NCI-H2196 treated with DMSO at 0.1 percent for 48 hours (cell line): Measurements from ENCODE around the gene TRIM45.
"Not testable (repeated sequence)": the region's sequence is repeated elsewhere in the genome, so short reads cannot be mapped to it uniquely, and the experiment has no call there.

ENCODE experiments used
- DNase-seq: peaks from one replicate; lab custom pipeline; 2025; ENCODE audit not compliant: unreplicated experiment; lab: John Stamatoyannopoulos, UW

Gene TRIM45, protein sequence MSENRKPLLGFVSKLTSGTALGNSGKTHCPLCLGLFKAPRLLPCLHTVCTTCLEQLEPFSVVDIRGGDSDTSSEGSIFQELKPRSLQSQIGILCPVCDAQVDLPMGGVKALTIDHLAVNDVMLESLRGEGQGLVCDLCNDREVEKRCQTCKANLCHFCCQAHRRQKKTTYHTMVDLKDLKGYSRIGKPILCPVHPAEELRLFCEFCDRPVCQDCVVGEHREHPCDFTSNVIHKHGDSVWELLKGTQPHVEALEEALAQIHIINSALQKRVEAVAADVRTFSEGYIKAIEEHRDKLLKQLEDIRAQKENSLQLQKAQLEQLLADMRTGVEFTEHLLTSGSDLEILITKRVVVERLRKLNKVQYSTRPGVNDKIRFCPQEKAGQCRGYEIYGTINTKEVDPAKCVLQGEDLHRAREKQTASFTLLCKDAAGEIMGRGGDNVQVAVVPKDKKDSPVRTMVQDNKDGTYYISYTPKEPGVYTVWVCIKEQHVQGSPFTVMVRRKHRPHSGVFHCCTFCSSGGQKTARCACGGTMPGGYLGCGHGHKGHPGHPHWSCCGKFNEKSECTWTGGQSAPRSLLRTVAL

DNA sequence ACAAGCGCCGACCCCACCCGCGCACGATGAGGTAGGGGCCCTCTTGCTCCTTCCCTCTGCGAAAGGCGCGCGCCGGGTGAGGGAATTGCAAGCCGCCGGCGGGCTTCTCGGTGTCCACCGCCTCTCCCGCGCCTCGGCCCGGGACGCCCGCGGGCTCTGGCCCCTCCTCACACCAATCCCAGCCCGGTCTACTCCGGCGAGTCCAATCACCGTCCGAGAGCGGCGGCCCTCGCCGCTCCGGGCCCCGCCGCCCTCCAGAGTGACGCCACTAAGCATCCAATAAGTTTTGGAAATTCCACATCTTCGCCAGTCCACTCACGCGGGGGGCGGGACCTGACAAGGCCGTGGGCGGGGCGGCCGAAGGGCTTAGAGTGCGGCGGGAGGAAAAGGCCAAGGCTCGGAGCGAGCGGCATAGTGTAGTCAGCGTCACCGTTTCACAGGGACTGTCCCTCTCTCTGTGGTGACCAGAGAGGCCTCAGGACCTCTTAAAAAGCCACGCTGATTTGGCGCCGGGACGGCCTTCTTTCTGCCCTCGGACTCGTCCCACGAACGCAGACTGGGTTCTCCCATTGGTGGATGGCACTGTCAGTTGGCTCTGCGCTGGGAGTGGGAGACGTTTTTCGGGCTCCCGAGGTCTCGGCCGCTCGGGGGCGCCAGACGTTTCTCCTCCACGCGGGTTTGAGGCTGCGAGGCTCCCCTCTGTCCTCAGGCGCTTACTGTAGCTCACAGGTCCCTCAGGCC is at the start of gene TRIM45:
TSS of gene TRIM45 (minus strand) at position 161 of the 741 bp plus-strand sequence. CDS start 548 bp downstream, outside the sequence.
- peak; percentile 87 for DNase-seq

DNA sequence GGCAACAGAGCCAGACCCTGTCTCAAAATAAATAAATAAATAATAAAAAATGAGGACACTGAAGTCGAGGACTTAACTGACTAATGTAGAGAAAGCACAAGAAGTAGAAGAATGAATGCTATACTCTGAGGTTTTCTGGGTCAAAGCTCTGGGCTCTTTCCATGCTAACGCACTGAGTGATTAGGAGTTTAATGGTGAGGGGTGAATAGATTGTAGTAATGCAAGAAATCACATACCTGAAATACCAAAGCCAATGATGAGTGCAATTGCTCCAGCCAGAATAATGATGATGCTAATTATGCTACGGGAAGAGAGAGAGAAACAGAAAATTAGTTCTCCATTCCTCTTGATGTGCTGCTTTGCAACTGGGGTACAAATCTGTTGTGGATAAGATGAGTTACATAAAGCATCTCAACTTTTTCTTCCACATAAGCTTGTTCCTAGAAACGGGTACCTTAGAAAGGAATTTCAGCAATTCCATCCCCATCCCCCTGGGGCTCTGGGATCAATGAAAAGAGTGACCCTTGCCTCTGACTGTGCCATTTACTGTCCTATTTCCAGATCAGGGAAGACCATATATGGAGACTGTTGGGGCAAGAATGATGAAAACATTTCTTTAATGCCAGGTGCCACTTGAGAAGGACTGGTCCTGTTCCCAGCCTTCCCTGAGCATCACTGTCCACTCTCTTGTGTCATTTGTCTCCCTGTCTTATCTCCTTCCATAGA is 48.5 kb upstream of the TRIM45 start:
- no peak for DNase-seq

DNA sequence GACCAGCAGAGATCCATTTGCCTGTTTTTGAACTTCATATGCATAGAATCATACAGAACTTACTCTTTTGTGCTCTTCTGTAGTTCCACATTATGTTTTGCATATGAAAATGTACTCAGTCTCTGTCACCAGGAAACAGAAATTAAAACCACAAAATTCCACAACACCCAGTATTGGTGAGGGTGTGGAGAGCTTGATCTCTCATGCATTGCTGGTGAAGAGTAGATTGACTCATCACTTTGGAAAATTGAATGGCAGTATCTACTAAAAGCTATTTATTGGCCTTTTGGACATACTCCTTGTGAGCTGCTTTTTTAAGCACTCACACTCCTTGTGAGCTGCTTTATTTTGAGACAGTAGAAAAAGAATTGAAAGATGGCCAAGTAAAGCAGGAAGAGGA is 45.9 kb upstream of the TRIM45 start:
- no peak for DNase-seq

DNA sequence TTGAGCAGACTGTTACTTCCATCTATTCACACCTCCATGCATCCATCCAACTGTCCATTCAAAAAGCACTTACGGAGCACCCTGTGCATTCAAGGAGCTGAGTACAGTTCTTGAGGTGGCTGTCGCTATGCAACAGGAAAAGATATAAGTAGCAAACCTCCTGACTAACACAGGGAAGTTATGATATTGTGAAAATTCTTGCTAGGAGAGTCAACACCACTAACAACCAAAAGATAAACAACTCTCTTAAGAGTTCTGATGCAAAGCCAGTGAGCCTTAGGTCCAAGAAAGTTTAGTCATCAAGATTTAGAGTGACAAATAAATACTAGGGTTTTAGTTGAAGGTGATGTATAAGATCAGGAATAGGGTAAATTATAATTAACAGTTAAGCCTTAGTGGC is 44.5 kb upstream of the TRIM45 start:
- DNase-seq = no peak

DNA sequence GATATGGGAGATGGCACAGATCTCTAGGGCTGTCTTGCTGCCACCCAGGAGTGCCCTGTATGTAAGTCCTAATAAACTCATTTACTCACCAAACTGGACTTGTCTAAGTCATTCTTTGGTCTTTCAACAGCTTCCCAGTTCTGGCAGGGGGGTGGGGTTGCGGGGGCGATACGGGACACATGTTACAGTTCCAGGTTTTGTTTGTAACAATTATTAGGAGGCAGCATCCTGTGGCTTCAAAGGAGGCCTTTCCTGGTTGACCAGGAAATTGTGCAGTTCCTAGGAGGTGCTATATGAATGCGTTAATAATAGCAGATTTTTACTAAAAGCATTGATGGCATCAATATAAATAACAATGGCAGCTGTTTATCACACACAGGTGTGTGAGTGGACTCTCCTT is 42.7 kb upstream of the TRIM45 start:
- DNase-seq = no peak

DNA sequence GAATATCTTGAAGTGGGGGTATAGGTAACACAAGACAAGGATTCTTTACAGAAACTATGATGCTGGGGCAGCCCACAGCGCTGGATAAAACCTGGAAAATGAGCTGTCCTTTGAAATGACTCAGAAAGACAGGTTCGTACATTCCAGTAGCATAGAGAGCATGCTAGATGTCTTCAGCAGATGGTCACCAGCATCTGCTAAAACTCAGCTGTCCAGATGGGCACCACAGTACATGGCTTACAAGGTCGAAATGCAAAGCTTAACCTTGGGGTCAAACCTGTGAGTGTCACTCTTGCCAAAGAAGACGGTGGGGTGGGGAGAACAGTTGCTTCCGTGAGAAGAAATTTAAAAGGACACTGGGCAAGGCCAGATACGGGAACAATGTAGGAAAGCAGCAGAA is 41.3 kb upstream of the TRIM45 start:
- no peak for DNase-seq

DNA sequence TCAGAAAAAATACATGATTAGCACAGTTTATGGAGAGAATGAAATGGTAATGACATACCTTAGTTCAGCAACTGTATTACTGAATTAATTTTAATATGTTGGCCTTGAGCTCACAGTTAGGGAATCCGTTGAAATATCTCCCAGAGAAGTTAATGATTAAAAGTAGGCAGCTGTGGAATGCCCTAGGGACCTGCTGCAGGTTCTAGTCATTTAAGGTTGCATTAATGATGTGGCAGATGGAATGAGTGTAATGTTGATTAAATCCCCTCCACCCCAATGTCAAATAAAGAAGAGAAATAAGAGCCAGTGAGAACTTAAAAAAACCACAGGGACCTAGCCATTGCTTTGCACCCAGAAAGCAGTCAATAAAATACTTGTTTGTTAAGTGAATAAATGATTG is 40.3 kb upstream of the TRIM45 start:
- DNase-seq = no peak

DNA sequence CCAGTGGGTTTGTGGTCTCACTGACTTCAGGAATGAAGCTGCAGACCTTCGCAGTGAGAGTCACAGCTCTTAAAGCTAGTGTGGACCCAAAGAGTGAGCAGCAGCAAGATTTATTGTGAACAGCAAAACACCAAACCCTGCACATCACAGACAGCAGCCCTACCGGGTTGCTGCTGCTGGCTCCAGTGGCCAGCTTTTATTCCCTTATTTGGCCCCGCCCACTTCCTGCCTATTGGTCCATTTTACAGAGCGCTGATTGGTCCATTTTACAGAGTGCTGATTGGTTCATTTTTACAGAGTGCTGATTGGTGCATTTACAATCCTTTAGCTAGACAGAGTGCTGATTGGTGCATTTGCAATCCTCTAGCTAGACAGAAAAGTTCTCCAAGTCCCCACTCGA is 29.8 kb upstream of the TRIM45 start:
- not testable (repeated sequence) for DNase-seq

DNA sequence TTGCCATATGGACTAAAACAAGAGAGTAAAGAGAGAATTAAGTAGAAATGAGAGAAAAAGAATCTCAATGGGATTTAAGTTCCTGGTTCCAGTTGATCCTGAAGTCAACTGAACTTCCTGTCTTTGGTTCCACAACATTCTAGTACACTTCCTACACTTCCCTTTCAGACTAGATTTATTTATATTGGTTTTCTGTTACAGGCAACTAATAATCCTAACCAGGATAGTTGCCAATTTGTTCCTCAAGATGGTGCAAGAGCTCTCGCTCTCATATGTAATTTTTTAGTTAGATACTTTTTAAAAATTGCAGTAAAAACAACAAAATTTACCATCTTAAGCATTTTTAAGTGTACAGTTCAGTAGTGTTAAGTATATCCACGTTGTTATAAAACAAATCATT is 28.8 kb upstream of the TRIM45 start:
- no peak for DNase-seq

DNA sequence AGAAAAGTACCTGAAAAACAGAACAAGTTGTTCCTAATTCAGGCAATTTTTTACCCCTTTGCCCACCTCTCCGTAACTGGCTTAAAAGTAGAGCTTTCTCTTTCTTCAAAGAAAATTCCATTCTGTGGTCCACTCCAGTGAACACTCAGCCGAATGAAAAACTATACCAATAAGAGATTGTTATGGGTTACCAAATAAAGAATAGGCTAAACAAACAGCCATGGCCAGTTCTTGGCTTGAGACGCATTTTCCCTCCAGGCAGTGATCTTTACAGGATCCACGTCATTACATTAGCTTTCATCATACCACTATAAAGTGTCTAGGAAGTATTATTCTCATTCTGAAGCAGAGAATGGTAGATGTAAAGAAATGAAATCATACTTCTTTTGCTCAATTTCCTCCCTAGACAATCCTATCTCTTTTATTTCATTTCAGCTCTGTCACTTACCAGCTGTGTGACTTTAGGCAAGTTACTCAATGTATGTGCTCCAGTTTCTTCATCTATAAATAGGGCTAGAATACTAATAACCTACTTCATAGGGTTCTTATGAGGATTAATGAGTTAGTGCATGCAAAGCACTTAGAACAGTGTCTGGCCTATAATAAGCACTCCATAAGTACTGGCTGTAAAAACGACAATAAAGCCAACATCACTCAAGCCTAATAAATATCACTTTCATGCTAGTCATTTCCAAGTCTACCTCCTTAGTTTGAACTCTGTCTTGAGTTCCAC is 26.5 kb upstream of the TRIM45 start:
- DNase-seq = no peak

DNA sequence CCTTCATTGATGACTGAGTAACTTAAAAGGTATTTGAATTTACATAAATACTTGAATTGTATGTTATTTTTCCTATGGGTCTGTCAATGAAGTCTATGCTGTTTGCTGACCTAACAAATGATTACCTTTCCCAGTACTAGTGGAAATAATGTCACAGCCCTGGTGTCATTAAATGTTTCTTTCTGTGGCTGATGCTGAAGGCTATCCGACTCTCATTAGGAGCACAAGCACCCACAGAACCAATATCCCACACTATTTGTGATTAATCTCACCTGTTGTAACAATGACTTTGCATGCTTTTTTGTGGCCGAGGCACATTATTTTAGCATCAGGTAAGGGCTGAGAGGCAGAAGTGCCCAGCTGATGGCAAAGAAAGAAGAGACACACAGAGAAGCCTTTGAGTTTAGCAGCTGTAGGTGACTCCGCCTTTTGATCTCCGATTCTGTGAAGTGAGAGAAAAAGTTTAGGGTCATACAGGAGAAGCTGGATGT is 25.8 kb upstream of the TRIM45 start:
- DNase-seq = no peak

DNA sequence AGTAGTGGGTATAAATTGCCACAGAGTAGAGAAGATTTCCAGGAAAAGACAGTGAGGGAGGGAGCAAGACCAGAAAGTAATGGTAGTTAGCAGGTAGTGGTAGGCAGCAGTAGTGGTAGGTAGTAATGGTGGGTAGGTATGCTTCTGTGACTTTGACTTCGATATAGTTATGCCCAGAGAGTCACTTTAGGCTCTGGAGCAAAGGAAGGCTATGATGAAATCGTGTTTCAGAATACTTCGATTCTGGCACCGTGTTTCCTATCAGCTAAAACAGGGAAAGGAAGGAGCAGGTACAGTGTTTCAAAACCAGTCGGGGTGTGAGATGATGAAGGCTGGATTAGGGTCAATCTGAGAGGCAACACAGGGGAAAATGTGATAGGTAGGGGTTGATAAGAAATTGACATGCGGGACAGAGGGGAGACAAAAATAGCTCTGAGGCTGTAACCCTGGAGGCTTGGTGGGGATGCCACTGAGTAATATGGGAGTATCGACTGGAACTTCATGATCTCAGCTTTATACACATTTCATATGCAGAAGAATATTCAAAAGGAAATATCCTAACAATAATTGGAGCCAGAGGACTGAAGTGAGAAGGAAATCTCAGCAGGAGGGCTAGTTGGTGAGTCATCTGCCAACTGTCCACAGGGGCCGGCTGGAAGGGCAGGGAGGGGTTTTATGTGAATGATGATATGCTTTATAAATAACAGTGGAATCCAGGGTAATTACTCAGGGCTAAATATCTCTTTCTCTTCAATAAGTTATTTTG is 25.2 kb upstream of the TRIM45 start:
- no peak for DNase-seq

DNA sequence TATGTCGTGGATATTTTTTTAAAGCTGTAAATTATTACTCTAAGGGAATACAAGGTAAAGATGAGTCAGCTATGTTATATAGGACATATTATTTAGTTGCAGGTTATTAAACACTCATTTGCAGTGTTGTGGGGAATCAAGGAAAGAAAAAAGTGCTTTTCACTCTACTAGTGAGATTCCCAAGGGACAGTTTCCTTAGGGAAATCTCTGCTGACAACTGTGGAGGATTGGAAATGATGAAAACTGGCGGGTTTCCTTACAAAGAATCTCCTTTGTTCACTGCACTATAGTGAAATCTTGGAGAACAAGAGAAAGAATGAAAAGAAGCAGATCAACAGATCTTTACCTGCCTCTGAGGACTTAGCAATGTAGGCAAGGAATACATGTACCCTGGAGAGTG is 24.5 kb upstream of the TRIM45 start:
- no peak for DNase-seq

DNA sequence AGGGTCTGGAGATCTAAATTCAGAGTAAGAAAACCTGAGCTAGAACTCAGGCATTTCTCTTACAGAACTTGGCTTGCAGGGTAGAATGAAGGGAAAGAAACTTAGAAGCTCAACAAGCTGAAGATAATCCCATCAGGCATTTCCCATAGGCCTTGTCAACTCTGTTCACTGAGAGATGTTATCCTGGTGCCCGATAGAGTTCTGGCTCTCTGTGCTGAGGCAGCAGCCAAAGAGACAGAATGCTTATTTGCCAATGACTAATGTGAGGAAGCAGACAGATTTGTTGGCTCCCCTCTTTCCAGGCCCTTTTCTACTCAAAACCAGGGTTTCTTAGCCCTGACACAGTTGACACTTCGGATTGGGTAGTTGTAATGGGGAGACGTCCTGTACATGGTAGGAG is 22.3 kb upstream of the TRIM45 start:
- no peak for DNase-seq

DNA sequence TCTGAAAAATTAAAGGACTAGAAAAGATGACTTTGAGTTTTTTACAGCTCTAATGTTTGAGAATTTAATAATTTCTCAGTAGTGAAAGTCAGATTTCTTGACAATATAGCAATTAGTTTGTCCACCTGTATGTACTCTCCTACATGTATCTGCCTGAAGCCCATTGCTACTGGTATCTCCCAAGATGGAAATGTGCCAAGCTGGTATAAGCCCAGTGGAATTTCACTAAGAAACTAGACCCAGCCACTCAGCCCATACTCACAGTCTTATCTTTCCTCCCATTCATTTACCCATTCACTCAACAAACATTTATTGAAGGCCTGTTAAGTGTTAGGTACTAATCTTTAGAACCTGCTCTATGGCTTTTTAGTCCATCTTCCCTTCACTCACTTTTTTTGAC is 21.6 kb upstream of the TRIM45 start:
- no peak for DNase-seq

DNA sequence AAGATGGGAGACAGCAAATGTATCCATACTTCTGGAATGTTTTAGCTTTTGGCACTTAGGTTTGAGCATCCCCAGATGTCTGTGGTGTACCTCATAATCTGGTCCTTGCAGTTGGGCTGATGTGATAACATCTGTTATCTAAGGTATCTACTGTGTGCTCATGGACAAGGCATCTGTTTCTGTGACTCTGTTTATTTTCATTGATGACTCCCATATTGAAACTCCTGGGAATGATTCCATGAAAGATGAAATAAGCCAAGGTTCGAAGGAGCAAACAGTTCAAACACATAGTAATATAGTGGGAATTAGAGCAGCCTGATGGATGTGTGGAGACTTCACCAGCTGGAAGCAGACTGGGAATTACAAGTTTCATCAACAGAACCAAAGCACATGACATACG is 20.7 kb upstream of the TRIM45 start:
- DNase-seq = no peak

DNA sequence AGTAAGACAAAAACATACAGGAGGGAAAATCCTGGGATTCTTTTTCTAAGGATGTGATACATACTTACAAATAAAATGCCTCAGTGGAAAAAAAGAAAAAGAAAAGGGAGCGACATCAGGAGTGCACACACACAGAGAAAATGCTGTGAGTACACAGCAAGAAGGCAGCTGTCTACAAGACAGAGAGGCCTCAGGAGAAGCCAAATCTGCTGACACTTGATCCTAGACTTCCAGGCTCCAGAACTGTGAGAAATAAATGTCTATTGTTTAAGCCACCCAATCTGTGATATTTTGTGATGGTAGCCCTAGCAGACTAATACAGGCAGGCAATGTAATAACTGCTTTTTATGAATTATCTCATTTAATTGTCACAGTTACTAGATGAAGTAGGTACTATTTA is 17.0 kb upstream of the TRIM45 start:
- DNase-seq = no peak

DNA sequence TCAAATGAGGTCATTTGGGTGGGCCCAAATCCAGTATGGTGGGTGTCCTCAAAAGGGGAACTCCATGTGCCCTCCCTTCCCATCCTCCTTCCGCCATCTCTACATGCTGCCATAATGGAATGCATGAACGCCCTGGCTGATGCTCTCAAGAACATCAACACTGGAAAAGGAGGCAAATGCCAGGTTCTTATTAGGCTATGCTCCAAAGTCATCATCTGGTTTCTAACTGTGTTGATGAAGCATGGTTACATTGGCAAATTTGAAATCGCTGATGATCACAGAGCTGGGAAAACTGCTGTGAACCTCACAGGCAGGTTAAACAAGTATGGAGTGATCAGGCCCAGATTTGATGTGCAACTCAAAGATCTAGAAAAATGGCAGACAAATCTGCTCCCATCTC is 16.6 kb upstream of the TRIM45 start:
- DNase-seq = no peak

DNA sequence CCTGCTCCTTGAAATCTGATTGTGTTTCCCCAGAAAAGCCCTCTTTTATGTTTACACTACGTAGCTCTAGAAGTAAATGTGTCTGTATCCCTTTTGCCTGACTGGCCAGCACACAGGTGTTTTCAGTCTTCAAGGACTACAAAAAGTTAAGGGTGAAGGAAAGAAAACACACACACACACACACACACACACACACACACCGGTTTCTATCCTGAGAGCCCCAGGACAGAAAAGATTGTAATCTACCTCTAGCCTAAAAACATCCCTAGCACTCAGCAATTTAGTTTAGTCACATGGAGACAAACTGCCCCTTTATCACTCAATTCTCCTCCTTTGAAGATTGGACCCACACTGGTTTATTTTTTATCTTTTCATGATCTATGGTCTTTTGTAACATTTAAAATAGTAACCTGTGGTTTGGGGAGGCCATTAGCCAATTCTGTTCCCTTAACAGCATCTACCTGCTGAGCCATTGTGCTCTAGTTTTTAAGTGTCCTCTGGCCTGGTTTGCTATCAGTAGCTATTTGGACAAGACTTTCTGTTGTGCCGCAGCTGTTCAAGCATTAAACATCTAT is 15.8 kb upstream of the TRIM45 start:
- DNase-seq = no peak

DNA sequence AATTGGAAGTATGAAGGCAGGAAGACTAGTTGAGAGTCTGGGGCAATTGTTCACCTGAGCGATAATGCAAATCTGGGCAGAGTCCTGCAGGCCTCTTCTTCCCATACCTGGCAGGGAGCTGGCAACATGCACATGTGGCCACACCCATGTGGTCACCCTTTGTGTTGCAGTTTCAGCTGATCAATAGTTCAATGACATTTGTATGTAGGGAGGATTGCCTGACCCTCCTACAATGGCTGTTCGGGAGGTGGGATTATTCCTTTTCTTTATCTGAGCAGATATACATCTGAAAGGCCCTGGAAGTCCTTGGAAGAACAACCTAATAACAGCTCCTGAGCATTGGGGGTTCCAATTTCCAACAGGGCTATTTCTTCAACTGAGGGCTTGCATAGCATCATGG is 15.2 kb upstream of the TRIM45 start:
- no peak for DNase-seq
